HepG2 (cell line): ENCODE results near the gene TMEM235. TPM values are rescaled to one million over a fixed set of nuclear protein-coding genes. Genes with fewer than 3 reads are reported as not detected.

Experiments used
- ATAC-seq: fragments of 200-7000 bp; cut with Tn5 transposase; 3 replicates; pipeline ENCODE4 v1.9.1; 2020; ENCODE audit warnings: mild to moderate bottlenecking, moderate library complexity
- BruUV-seq: library from RNA; stranded (reverse); fragments of 400-500 nt; replicated peaks from 2 replicates; lab custom pipeline; 2021; lab: Mats Ljungman, UMichigan
- CTCF ChIA-PET: fragments of 300-600 bp; formaldehyde crosslinking; extraction: SDS; loops from one replicate; lab custom pipeline; 2021; ENCODE audit warnings: low total read pairs, inconsistent platforms, low intra/inter-chr PET ratio; lab: Yijun Ruan, JAX
- POLR2A ChIA-PET: fragments of 350-600 bp; sonication (Branson Sonifier 250); formaldehyde crosslinking; loops from one replicate; lab custom pipeline; 2020; ENCODE audit warnings: antibody characterized with exemption, inconsistent platforms; lab: Yijun Ruan, JAX
- DNase-seq: peaks from one replicate; pipeline ENCODE4 v3.0.0-alpha.2; 2015; ENCODE audit warnings: low spot score
- FAIRE-seq: peaks from 3 replicates; lab custom pipeline; 2011; peaks lifted over from hg19 to GRCh38; lab: Jason Lieb, UNC
- H2AFZ ChIP-seq: one replicate; pipeline ENCODE4 v1.6.1; 2011; ENCODE audit warnings: low read length, inconsistent platforms
- H3K27ac ChIP-seq: fragments of 300-600 bp; 3 replicates; pipeline ENCODE4 v1.8.0; 2011; ENCODE audit warnings: mixed run types, mild to moderate bottlenecking, mixed read lengths, low read length, inconsistent platforms; ENCODE audit not compliant: insufficient read depth; ENCODE audit errors: extremely low read length
- H3K27me3 ChIP-seq, 2 experiments: fragments of 200-600 bp in 1 of 2; 2 replicates in 1 of 2; 3 replicates in 1 of 2; pipeline versions ENCODE4 v1.6.0 to v1.8.0; 2011; ENCODE audit warnings: low read length in 2 of 2, mild to moderate bottlenecking in 2 of 2, moderate library complexity in 2 of 2, inconsistent platforms in 1 of 2; ENCODE audit not compliant: insufficient read depth in 2 of 2, control insufficient read depth in 1 of 2
- H3K36me3 ChIP-seq, 2 experiments: fragments of 200-600 bp in 1 of 2; replicated peaks in 1 of 2; 2 replicates in 1 of 2; 3 replicates in 1 of 2; pipeline versions ENCODE4 v1.5.1 to v1.8.0; 2011; ENCODE audit warnings: low read length in 2 of 2, inconsistent platforms in 1 of 2; ENCODE audit not compliant: insufficient read depth in 2 of 2, control insufficient read depth in 1 of 2
- H3K4me1 ChIP-seq: 2 replicates; pipeline ENCODE4 v1.5.1; 2012; ENCODE audit warnings: low read length, inconsistent platforms; ENCODE audit not compliant: insufficient read depth
- H3K4me2 ChIP-seq: 2 replicates; pipeline ENCODE4 v1.6.0; 2011; ENCODE audit warnings: low read depth, low read length, inconsistent platforms
- H3K4me3 ChIP-seq, 3 experiments: fragments of 200-600 bp in 1 of 3; sonication (generic), shearing (Covaris generic) in 1 of 3; replicated peaks in 1 of 3; 2 replicates each; pipeline ENCODE4 v1.5.1; 2011 to 2016; ENCODE audit warnings: low read length in 3 of 3, inconsistent platforms in 2 of 3, low read depth in 2 of 3, mild to moderate bottlenecking in 2 of 3, control low read depth in 1 of 3, mixed read lengths in 1 of 3; ENCODE audit not compliant: insufficient read depth in 1 of 3
- H3K79me2 ChIP-seq: one replicate; pipeline ENCODE4 v1.6.1; 2011; ENCODE audit warnings: low read length, inconsistent platforms; ENCODE audit not compliant: insufficient read depth
- H3K9ac ChIP-seq: 2 replicates; pipeline ENCODE4 v1.6.0; 2011; ENCODE audit warnings: mild to moderate bottlenecking, low read depth, low read length, inconsistent platforms; ENCODE audit not compliant: insufficient read depth
- H3K9me3 ChIP-seq: 2 replicates; pipeline ENCODE4 v1.5.1; 2012; ENCODE audit warnings: mild to moderate bottlenecking, low read length
- H4K20me1 ChIP-seq: 2 replicates; pipeline ENCODE4 v1.6.0; 2011; ENCODE audit warnings: inconsistent platforms, mild to moderate bottlenecking, low read length, moderate library complexity; ENCODE audit not compliant: insufficient read depth
- CBFB ChIP-seq: sonication (generic); formaldehyde crosslinking; IDR thresholded peaks from 2 replicates; pipeline ENCODE4 v1.4.0; 2020; ENCODE audit warnings: missing genetic modification reagents
- CCAR2 ChIP-seq: fragments of 200-400 bp; formaldehyde crosslinking; optimal IDR thresholded peaks from 2 replicates; pipeline ENCODE3; 2018; ENCODE audit warnings: low read depth, mild to moderate bottlenecking, low read length, moderate library complexity
- MED1 ChIP-seq: sonication (generic); formaldehyde crosslinking; IDR thresholded peaks from 2 replicates; pipeline ENCODE4 v1.4.0; 2020; ENCODE audit warnings: missing genetic modification reagents
- SALL2 ChIP-seq: sonication (generic); formaldehyde crosslinking; IDR thresholded peaks from 2 replicates; pipeline ENCODE4 v1.8.1; 2023; ENCODE audit warnings: mild to moderate bottlenecking, missing genetic modification reagents, inconsistent platforms
- SMAD1 ChIP-seq: sonication (generic); formaldehyde crosslinking; IDR thresholded peaks from 2 replicates; pipeline ENCODE4 v1.4.0; 2020; ENCODE audit warnings: missing genetic modification reagents, low read depth, mild to moderate bottlenecking, borderline replicate concordance
- SRF ChIP-seq: IDR thresholded peaks from 2 replicates; pipeline ENCODE4 v1.6.1; 2011; ENCODE audit warnings: mild to moderate bottlenecking, low read depth, low read length, moderate library complexity
- TBX2 ChIP-seq: sonication (generic); formaldehyde crosslinking; IDR thresholded peaks from 2 replicates; pipeline ENCODE4 v1.5.0; 2020; ENCODE audit warnings: missing genetic modification reagents, mild to moderate bottlenecking, borderline replicate concordance
- ZBTB2 ChIP-seq: sonication (generic); formaldehyde crosslinking; IDR thresholded peaks from 2 replicates; pipeline ENCODE4 v1.8.0; 2022; ENCODE audit warnings: low read depth, missing genetic modification reagents
- ZBTB42 ChIP-seq: sonication (generic); formaldehyde crosslinking; IDR thresholded peaks from 2 replicates; pipeline ENCODE4 v1.5.0; 2020; ENCODE audit warnings: mild to moderate bottlenecking, missing genetic modification reagents
- ZFP37 ChIP-seq: sonication (generic); formaldehyde crosslinking; IDR thresholded peaks from 2 replicates; pipeline ENCODE4 v1.4.0; 2020; ENCODE audit warnings: missing genetic modification reagents, borderline replicate concordance
- ZMAT3 ChIP-seq: sonication (generic); formaldehyde crosslinking; conservative IDR thresholded peaks from 2 replicates; pipeline ENCODE4 v1.7.0; 2021; ENCODE audit warnings: missing genetic modification reagents
- ZNF282 ChIP-seq: fragments of 450-650 bp; IDR thresholded peaks from 2 replicates; pipeline ENCODE4 v1.6.1; 2018; ENCODE audit not compliant: partially characterized antibody
- ZNF569 ChIP-seq: sonication (generic); formaldehyde crosslinking; IDR thresholded peaks from 2 replicates; pipeline ENCODE4 v1.5.0; 2020; ENCODE audit warnings: mild to moderate bottlenecking, missing genetic modification reagents, moderate library complexity, borderline replicate concordance
- ZNF777 ChIP-seq: sonication (generic); formaldehyde crosslinking; IDR thresholded peaks from 2 replicates; pipeline ENCODE4 v1.4.0; 2020; ENCODE audit warnings: missing genetic modification reagents
- WGBS: methylation state at CpG from one replicate; pipeline ENCODE4 v1.1.6; 2017; ENCODE audit warnings: low lambda C conversion rate; 5-methylcytosine and 5-hydroxymethylcytosine counted together
- in situ Hi-C: cut with HindIII; loops from 2 replicates; pipeline ENCODE4 v1.10.0; 2017; ENCODE audit warnings: low pct_unique_long_range_greater_than_20kb; ENCODE audit not compliant: extremely low pct_ligation_motif_present
- intact Hi-C: fragments of 100-400 bp; cut with micrococcal nuclease; formaldehyde crosslinking; loops from one replicate; pipeline ENCODE4 v1.10.0; 2022; ENCODE audit not compliant: unreplicated experiment
- polyA plus RNA-seq, 8 experiments: library from polyadenylated mRNA; depleted of rRNA in 3 of 8; stranded (reverse) in 7 of 8; unstranded in 1 of 8; fragments of >200 nt; fragmentation: Illumina TruSeq in 4 of 8; extraction: Trizol in 4 of 8; gene quantifications; 2 replicates each; pipeline versions ENCODE4 v1.2.1 to v1.2.3, GENCODE V29; 2011 to 2016; ENCODE audit warnings: low read depth in 4 of 8, missing spikeins in 1 of 8, mixed read lengths in 1 of 8; ENCODE audit not compliant: insufficient read depth in 1 of 8
- total RNA-seq, 5 experiments: library from RNA; depleted of rRNA; stranded (reverse); fragments of >200 nt; fragmentation: Illumina TruSeq; extraction: Trizol; gene quantifications; 2 replicates each; pipeline ENCODE4 v1.2.3, GENCODE V29; 2016; ENCODE audit warnings: low read depth in 1 of 5
- TF ChIP-seq, protein P1 (sequence below): sonication (generic); formaldehyde crosslinking; IDR thresholded peaks from 2 replicates; pipeline ENCODE4 v1.4.0; 2020; ENCODE audit warnings: missing genetic modification reagents
- TF ChIP-seq, protein P2 (sequence below): sonication (generic); formaldehyde crosslinking; IDR thresholded peaks from 2 replicates; pipeline ENCODE4 v1.8.1; 2023; ENCODE audit warnings: mild to moderate bottlenecking, moderate library complexity, missing genetic modification reagents

Gene TMEM235
- total and polyA plus RNA-seq, 2 of the 13 experiments (the other 11 are each of a cell fraction or from before 2014, with no cell fraction given), result not detected

GRCh38 chr17:78264590-78264989, 33.2 kb downstream of the TMEM235 start:
- no peaks in the 10 kb centered on the region for H3K79me2 ChIP-seq
- 56% methylated on average over 5 of the region's 5 CpGs for WGBS
- H3K27me3 ChIP-seq, result peaks cover 21 to 65% of the 10 kb centered on the region in 2 experiments
- TF ChIP-seq, protein P1, sequence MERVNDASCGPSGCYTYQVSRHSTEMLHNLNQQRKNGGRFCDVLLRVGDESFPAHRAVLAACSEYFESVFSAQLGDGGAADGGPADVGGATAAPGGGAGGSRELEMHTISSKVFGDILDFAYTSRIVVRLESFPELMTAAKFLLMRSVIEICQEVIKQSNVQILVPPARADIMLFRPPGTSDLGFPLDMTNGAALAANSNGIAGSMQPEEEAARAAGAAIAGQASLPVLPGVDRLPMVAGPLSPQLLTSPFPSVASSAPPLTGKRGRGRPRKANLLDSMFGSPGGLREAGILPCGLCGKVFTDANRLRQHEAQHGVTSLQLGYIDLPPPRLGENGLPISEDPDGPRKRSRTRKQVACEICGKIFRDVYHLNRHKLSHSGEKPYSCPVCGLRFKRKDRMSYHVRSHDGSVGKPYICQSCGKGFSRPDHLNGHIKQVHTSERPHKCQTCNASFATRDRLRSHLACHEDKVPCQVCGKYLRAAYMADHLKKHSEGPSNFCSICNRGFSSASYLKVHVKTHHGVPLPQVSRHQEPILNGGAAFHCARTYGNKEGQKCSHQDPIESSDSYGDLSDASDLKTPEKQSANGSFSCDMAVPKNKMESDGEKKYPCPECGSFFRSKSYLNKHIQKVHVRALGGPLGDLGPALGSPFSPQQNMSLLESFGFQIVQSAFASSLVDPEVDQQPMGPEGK, result no peak
- no peak for TF ChIP-seq SRF
- POLR2A ChIA-PET, result no interaction called here
- no peak overlapping the region for H3K4me2 ChIP-seq
- DNase-seq (no peak), ATAC-seq (no peak), FAIRE-seq (no peak)
- no peak overlapping the region for H3K27ac ChIP-seq
- no peaks in the 10 kb centered on the region for H3K36me3 ChIP-seq
- H3K9me3 ChIP-seq, result no peaks in the 10 kb centered on the region
- CTCF ChIA-PET, result no interaction called here
- no TSS peak for BruUV-seq
- peaks cover 70% of the 10 kb centered on the region for H3K4me1 ChIP-seq
- H4K20me1 ChIP-seq, result no peaks in the 10 kb centered on the region
- H2AFZ ChIP-seq, result no peak overlapping the region
- H3K4me3 ChIP-seq, result no peak overlapping the region
- in situ Hi-C loops (no loop called here), intact Hi-C loops (no loop called here)
- H3K9ac ChIP-seq, result no peak overlapping the region

DNA sequence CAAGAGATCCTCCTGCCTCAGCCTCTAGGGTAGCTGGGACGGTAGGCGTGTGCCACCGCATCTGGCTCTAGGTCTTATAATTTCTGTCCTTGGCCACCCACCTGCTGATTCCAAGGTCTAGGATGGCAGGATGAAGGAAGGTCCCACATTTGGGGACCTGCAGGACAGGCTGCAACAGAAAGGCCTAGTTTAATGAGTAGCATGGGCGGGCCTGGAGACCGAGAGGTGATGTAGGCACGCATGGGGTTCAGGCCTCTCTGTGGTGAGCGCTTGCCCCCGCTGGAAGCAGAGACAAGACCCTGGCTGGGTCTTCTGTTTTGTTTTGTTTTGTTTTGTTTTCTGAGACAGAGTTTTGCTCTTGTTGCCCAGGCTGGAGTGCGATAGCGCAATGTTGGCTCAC, 33.7 kb downstream of the TMEM235 start:
- Histone ChIP-seq H3K4me1 (peaks cover 73% of the 10 kb centered on the region), H3K27me3 (peaks cover 25 to 70% of the 10 kb centered on the region in 2 experiments), H3K4me3 (no peak overlapping the region), H4K20me1 (no peaks in the 10 kb centered on the region), H3K79me2 (no peaks in the 10 kb centered on the region), H3K27ac (no peak overlapping the region), H3K9me3 (no peaks in the 10 kb centered on the region), H2AFZ (no peak overlapping the region), H3K4me2 (no peak overlapping the region), H3K9ac (no peak overlapping the region), H3K36me3 (no peaks in the 10 kb centered on the region)
- no peak for DNase-seq
- BruUV-seq, result no TSS peak
- ChIA-PET CTCF (no interaction called here), POLR2A (no interaction called here)
- no peak for FAIRE-seq
- intact Hi-C loops (no loop called here), in situ Hi-C loops (no loop called here)
- ATAC-seq, result no peak
- TF ChIP-seq ZNF569 (CRISPR knock-in tag) (no peak), SMAD1 (CRISPR knock-in tag) (no peak), SALL2 (CRISPR knock-in tag) (no peak), CBFB (CRISPR knock-in tag) (no peak), TBX2 (CRISPR knock-in tag) (no peak), ZNF282 (no peak), CCAR2 (no peak), ZFP37 (CRISPR knock-in tag) (no peak), ZBTB2 (CRISPR knock-in tag) (no peak), ZMAT3 (CRISPR knock-in tag) (no peak), ZNF777 (CRISPR knock-in tag) (no peak), MED1 (CRISPR knock-in tag) (no peak), ZBTB42 (CRISPR knock-in tag) (no peak)
- TF ChIP-seq, protein P2, sequence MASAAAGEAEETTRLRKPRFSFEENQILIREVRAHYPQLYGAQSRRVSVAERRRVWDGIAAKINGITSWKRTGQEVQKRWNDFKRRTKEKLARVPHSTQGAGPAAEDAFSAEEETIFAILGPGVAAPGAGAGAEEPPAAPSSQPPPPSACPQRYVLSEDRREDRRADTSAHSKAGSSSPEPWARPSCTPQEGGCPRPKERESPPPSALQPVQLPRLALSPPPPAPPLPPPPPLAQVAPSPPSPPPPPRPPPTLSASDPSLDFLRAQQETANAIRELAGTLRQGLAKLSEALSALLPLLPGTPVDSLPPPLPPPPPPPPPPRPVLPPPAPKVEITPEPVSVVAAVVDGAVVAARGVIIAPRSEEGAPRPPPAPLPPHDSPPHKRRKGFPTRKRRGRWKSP (CRISPR knock-in tag), result no peak
- 61% methylated on average over 10 of the region's 10 CpGs for WGBS
